Keratinocyte (primary cell): Measurements from ENCODE around the gene RNF152.

Source experiments
- CTCF ChIP-seq, 3 experiments: IDR thresholded peaks in 1 of 3; conservative IDR thresholded peaks in 1 of 3; optimal IDR thresholded peaks in 1 of 3; 2 replicates in 2 of 3; 3 replicates in 1 of 3; pipeline versions ENCODE3 to v1.5.1; 2011; ENCODE audit warnings: low read length in 3 of 3, mild to moderate bottlenecking in 3 of 3, moderate library complexity in 2 of 3, control low read depth in 1 of 3, inconsistent platforms in 1 of 3; ENCODE audit not compliant: insufficient read depth in 2 of 3; ENCODE audit errors: extremely low read depth in 1 of 3
- EZH2 ChIP-seq: IDR thresholded peaks from one replicate; pipeline ENCODE4 v1.6.1; 2012; ENCODE audit warnings: inconsistent platforms, mild to moderate bottlenecking, low read length, moderate library complexity

- TF ChIP-seq CTCF (optimal IDR thresholded peaks at IDR 0.05 in 1 of 3, IDR thresholded peaks at IDR 0.05 in 1 of 3, conservative IDR thresholded peaks at IDR 0.05 in 1 of 3; ENCODE audit: extremely low read depth in 1 of 3, insufficient read depth in 2 of 3, low read length in 3 of 3) (no peak), EZH2 (no peak)
Observed at GRCh38 chr18:61847164-61847791, 45.5 kb downstream of the RNF152 start.
